ENCODE results near the gene EEIG1.

The EEIG1 gene

GRCh38 chr9:127968042-127968441 is 12.7 kb downstream of the EEIG1 start (continued):
- TF ChIP-seq, protein P1, sequence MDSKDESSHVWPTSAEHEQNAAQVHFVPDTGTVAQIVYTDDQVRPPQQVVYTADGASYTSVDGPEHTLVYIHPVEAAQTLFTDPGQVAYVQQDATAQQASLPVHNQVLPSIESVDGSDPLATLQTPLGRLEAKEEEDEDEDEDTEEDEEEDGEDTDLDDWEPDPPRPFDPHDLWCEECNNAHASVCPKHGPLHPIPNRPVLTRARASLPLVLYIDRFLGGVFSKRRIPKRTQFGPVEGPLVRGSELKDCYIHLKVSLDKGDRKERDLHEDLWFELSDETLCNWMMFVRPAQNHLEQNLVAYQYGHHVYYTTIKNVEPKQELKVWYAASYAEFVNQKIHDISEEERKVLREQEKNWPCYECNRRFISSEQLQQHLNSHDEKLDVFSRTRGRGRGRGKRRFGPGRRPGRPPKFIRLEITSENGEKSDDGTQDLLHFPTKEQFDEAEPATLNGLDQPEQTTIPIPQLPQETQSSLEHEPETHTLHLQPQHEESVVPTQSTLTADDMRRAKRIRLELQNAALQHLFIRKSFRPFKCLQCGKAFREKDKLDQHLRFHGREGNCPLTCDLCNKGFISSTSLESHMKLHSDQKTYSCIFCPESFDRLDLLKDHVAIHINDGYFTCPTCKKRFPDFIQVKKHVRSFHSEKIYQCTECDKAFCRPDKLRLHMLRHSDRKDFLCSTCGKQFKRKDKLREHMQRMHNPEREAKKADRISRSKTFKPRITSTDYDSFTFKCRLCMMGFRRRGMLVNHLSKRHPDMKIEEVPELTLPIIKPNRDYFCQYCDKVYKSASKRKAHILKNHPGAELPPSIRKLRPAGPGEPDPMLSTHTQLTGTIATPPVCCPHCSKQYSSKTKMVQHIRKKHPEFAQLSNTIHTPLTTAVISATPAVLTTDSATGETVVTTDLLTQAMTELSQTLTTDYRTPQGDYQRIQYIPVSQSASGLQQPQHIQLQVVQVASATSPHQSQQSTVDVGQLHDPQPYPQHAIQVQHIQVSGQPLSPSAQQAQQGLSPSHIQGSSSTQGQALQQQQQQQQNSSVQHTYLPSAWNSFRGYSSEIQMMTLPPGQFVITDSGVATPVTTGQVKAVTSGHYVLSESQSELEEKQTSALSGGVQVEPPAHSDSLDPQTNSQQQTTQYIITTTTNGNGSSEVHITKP (tag by site-specific recombination; IDR thresholded peaks at IDR 0.05): 0 out of 2 replicates have a peak, but pooled peaks have one; percentile 11
- TF ChIP-seq, protein P2, sequence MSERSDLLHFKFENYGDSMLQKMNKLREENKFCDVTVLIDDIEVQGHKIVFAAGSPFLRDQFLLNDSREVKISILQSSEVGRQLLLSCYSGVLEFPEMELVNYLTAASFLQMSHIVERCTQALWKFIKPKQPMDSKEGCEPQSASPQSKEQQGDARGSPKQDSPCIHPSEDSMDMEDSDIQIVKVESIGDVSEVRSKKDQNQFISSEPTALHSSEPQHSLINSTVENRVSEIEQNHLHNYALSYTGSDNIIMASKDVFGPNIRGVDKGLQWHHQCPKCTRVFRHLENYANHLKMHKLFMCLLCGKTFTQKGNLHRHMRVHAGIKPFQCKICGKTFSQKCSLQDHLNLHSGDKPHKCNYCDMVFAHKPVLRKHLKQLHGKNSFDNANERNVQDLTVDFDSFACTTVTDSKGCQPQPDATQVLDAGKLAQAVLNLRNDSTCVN (tag by site-specific recombination; optimal IDR thresholded peaks at IDR 0.05): no peak
- TF ChIP-seq, protein P3, sequence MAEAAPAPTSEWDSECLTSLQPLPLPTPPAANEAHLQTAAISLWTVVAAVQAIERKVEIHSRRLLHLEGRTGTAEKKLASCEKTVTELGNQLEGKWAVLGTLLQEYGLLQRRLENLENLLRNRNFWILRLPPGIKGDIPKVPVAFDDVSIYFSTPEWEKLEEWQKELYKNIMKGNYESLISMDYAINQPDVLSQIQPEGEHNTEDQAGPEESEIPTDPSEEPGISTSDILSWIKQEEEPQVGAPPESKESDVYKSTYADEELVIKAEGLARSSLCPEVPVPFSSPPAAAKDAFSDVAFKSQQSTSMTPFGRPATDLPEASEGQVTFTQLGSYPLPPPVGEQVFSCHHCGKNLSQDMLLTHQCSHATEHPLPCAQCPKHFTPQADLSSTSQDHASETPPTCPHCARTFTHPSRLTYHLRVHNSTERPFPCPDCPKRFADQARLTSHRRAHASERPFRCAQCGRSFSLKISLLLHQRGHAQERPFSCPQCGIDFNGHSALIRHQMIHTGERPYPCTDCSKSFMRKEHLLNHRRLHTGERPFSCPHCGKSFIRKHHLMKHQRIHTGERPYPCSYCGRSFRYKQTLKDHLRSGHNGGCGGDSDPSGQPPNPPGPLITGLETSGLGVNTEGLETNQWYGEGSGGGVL (tag by site-specific recombination; IDR thresholded peaks at IDR 0.05): peak; percentile 29; the same call in 1 of the 2 replicates
- TF ChIP-seq ZIC2 (tag by site-specific recombination; IDR thresholded peaks at IDR 0.05) (0 out of 2 replicates have a peak, but pooled peaks have one; percentile 43), ZNF335 (tag by site-specific recombination; conservative IDR thresholded peaks at IDR 0.05) (peak; percentile 54), ZNF76 (tag by site-specific recombination; IDR thresholded peaks at IDR 0.05; ENCODE audit: borderline replicate concordance, low read depth) (no peak), ZNF704 (tag by site-specific recombination; IDR thresholded peaks at IDR 0.05) (no peak), TRIM28 (IDR thresholded peaks at IDR 0.05; ENCODE audit: borderline replicate concordance, low read length) (no peak), GLIS2 (tag by site-specific recombination; IDR thresholded peaks at IDR 0.05) (peak; percentile 42; the same call in 1 of the 2 replicates), GLIS1 (tag by site-specific recombination; IDR thresholded peaks at IDR 0.05) (peak; percentile 49; the same call in 1 of the 2 replicates), ZNF366 (tag by site-specific recombination; conservative IDR thresholded peaks at IDR 0.05) (0 out of 2 replicates have a peak, but pooled peaks have one; percentile 33), ZNF530 (tag by site-specific recombination; IDR thresholded peaks at IDR 0.05; ENCODE audit: low read depth) (no peak), KLF1 (tag by site-specific recombination; IDR thresholded peaks at IDR 0.05) (0 out of 2 replicates have a peak, but pooled peaks have one; percentile 35), ZNF221 (tag by site-specific recombination; IDR thresholded peaks at IDR 0.05; ENCODE audit: borderline replicate concordance) (no peak), ZBTB17 (tag by site-specific recombination; IDR thresholded peaks at IDR 0.05) (peak; percentile 59; the same call in 1 of the 2 replicates), ZBTB1 (tag by site-specific recombination; IDR thresholded peaks at IDR 0.05) (no peak), ZNF510 (tag by site-specific recombination; IDR thresholded peaks at IDR 0.05; ENCODE audit: insufficient replicate concordance) (no peak), ZNF658 (tag by site-specific recombination; IDR thresholded peaks at IDR 0.05) (no peak), ZNF621 (tag by site-specific recombination; IDR thresholded peaks at IDR 0.05) (no peak), ZNF148 (tag by site-specific recombination; IDR thresholded peaks at IDR 0.05; ENCODE audit: borderline replicate concordance) (no peak), HIC1 (tag by site-specific recombination; IDR thresholded peaks at IDR 0.05) (no peak)
- TF ChIP-seq, protein P4, sequence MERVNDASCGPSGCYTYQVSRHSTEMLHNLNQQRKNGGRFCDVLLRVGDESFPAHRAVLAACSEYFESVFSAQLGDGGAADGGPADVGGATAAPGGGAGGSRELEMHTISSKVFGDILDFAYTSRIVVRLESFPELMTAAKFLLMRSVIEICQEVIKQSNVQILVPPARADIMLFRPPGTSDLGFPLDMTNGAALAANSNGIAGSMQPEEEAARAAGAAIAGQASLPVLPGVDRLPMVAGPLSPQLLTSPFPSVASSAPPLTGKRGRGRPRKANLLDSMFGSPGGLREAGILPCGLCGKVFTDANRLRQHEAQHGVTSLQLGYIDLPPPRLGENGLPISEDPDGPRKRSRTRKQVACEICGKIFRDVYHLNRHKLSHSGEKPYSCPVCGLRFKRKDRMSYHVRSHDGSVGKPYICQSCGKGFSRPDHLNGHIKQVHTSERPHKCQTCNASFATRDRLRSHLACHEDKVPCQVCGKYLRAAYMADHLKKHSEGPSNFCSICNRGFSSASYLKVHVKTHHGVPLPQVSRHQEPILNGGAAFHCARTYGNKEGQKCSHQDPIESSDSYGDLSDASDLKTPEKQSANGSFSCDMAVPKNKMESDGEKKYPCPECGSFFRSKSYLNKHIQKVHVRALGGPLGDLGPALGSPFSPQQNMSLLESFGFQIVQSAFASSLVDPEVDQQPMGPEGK (tag by site-specific recombination; IDR thresholded peaks at IDR 0.05): peak; percentile 43; the same call in 1 of the 2 replicates
- TF ChIP-seq, protein P5, sequence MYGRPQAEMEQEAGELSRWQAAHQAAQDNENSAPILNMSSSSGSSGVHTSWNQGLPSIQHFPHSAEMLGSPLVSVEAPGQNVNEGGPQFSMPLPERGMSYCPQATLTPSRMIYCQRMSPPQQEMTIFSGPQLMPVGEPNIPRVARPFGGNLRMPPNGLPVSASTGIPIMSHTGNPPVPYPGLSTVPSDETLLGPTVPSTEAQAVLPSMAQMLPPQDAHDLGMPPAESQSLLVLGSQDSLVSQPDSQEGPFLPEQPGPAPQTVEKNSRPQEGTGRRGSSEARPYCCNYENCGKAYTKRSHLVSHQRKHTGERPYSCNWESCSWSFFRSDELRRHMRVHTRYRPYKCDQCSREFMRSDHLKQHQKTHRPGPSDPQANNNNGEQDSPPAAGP (tag by site-specific recombination; IDR thresholded peaks at IDR 0.05): peak; percentile 75; the same call in 1 of the 2 replicates

All from HEK293 (cell line).